HG02981 (cell line): ENCODE measurements around the gene ACSF2.
"Not testable (repeated sequence)": the region's sequence is repeated elsewhere in the genome, so short reads cannot be mapped to it uniquely, and the experiment has no call there.

ENCODE experiments used
- ATAC-seq: cut with Tn5 transposase; IDR thresholded peaks from one replicate; pipeline ENCODE4 v1.9.1; 2021; ENCODE audit warnings: mild to moderate bottlenecking, moderate library complexity; ENCODE audit not compliant: unreplicated experiment

The ACSF2 gene

GRCh38 chr17:50407921-50408320 is 18.1 kb upstream of the ACSF2 start:
- ATAC-seq, result no peak

- ATAC-seq, result no peak
These were observed 13.8 kb upstream of the ACSF2 start for GRCh38 chr17:50412188-50412732.

GRCh38 chr17:50414808-50415207 is 11.2 kb upstream of the ACSF2 start:
- ATAC-seq, result no peak

GRCh38 chr17:50419577-50419976 is 6.4 kb upstream of the ACSF2 start:
- not testable (repeated sequence) for ATAC-seq

- no peak for ATAC-seq
These were observed 5.5 kb upstream of the ACSF2 start for GRCh38 chr17:50420419-50421112.

GRCh38 chr17:50421308-50422051 is 4.5 kb upstream of the ACSF2 start:
- no peak for ATAC-seq

- ATAC-seq, result no peak
These were observed 3.3 kb upstream of the ACSF2 start for GRCh38 chr17:50422738-50423137.

GRCh38 chr17:50423553-50424159 is 2.4 kb upstream of the ACSF2 start:
- ATAC-seq, result no peak

GRCh38 chr17:50424246-50424995 is 1.6 kb upstream of the ACSF2 start:
- ATAC-seq, result no peak

GRCh38 chr17:50424996-50425681 is 879 bp upstream of the ACSF2 start:
- no peak for ATAC-seq

GRCh38 chr17:50426472-50426782 is 409 bp downstream of the ACSF2 start:
- ATAC-seq, result no peak

- peak; percentile 40 for ATAC-seq
These were observed 1.1 kb downstream of the ACSF2 start for GRCh38 chr17:50426814-50427787.

- not testable (repeated sequence) for ATAC-seq
These were observed 2.1 kb downstream of the ACSF2 start for GRCh38 chr17:50428126-50428525.

GRCh38 chr17:50428831-50429424 is 2.9 kb downstream of the ACSF2 start:
- no peak for ATAC-seq

- ATAC-seq, result no peak
These were observed 3.8 kb downstream of the ACSF2 start for GRCh38 chr17:50429793-50430192.

- no peak for ATAC-seq
These were observed 5.0 kb downstream of the ACSF2 start for GRCh38 chr17:50430821-50431618.

- ATAC-seq, result no peak
These were observed 6.2 kb downstream of the ACSF2 start for GRCh38 chr17:50432125-50432762.

- ATAC-seq, result no peak
These were observed 11.4 kb downstream of the ACSF2 start for GRCh38 chr17:50437409-50437808.
